A549 (cell line): ENCODE measurements around the gene ACAD10. TPM values are rescaled to one million over a fixed set of nuclear protein-coding genes. Genes with fewer than 3 reads are reported as not detected.

ENCODE experiments used
- ATAC-seq, 2 experiments: fragments of 200-7000 bp in 1 of 2; fragments of >200 bp in 1 of 2; cut with Nextera tagmentation in 1 of 2; cut with Tn5 transposase in 1 of 2; 3 replicates each; pipeline versions ENCODE4 v1.8.0 to v1.9.1; 2018 to 2020; ENCODE audit warnings: mild to moderate bottlenecking in 1 of 2, moderate library complexity in 1 of 2
- CTCF ChIA-PET: fragments of 300-600 bp; sonication (Branson Sonifier 250); formaldehyde crosslinking; extraction: SDS; loops from one replicate; lab custom pipeline; 2021; ENCODE audit warnings: antibody characterized with exemption, inconsistent platforms; lab: Yijun Ruan, JAX
- POLR2A ChIA-PET: fragments of 350-600 bp; formaldehyde crosslinking; extraction: SDS; loops from one replicate; lab custom pipeline; 2021; ENCODE audit warnings: antibody characterized with exemption, inconsistent platforms; lab: Yijun Ruan, JAX
- DNase-seq, 2 experiments: peaks; one replicate each; pipeline versions ENCODE4 v3.0.0 to v3.0.0-alpha.2; 2011 to 2016; ENCODE audit warnings: low read depth in 1 of 2, low spot score in 1 of 2
- FAIRE-seq: peaks from 2 replicates; lab custom pipeline; 2011; peaks lifted over from hg19 to GRCh38; lab: Jason Lieb, UNC
- H3K27ac ChIP-seq, 2 experiments: fragments of >200 bp; sonication (Bioruptor Twin); formaldehyde crosslinking; 3 replicates each; pipeline ENCODE4 v1.5.1; 2016 to 2017
- H3K4me1 ChIP-seq: fragments of >200 bp; sonication (Bioruptor Twin); formaldehyde crosslinking; 3 replicates; pipeline ENCODE4 v1.6.1; 2016
- H3K4me2 ChIP-seq: fragments of >200 bp; sonication (Bioruptor Twin); formaldehyde crosslinking; 3 replicates; pipeline ENCODE4 v1.6.1; 2016
- H3K4me3 ChIP-seq: fragments of >200 bp; sonication (Bioruptor Twin); formaldehyde crosslinking; 3 replicates; pipeline ENCODE4 v1.5.1; 2016
- H3K9me3 ChIP-seq: fragments of >200 bp; sonication (Bioruptor Twin); formaldehyde crosslinking; 3 replicates; pipeline ENCODE4 v1.6.1; 2016
- BCL3 ChIP-seq: fragments of >200 bp; sonication (Bioruptor Twin); formaldehyde crosslinking; IDR thresholded peaks from 3 replicates; pipeline ENCODE4 v1.6.1; 2016
- FOSL2 ChIP-seq, 2 experiments: fragments of 450-650 bp in 1 of 2; fragments of >200 bp in 1 of 2; sonication (Bioruptor Twin) in 1 of 2; formaldehyde crosslinking; IDR thresholded peaks; 2 replicates each; pipeline versions ENCODE4 v1.5.0 to v1.6.1; 2016 to 2020; ENCODE audit warnings: mild to moderate bottlenecking in 1 of 2, moderate library complexity in 1 of 2
- FOXS1 ChIP-seq: fragments of 250-450 bp; sonication (Bioruptor Pico); IDR thresholded peaks from 2 replicates; pipeline ENCODE4 v1.5.0; 2020; ENCODE audit warnings: mild to moderate bottlenecking, moderate library complexity
- HOXB13 ChIP-seq: fragments of 250-450 bp; sonication (Bioruptor Pico); IDR thresholded peaks from 2 replicates; pipeline ENCODE4 v1.5.0; 2020; ENCODE audit warnings: low read depth, mild to moderate bottlenecking, moderate library complexity
- HOXB5 ChIP-seq: fragments of 250-450 bp; sonication (Bioruptor Pico); IDR thresholded peaks from 2 replicates; pipeline ENCODE4 v1.5.0; 2020; ENCODE audit warnings: mild to moderate bottlenecking, moderate library complexity
- JUNB ChIP-seq: fragments of >200 bp; sonication (Bioruptor Twin); formaldehyde crosslinking; IDR thresholded peaks from 2 replicates; pipeline ENCODE4 v1.6.1; 2016
- NFE2L2 ChIP-seq: fragments of 150-350 bp; conservative IDR thresholded peaks from 2 replicates; pipeline ENCODE4 v1.6.1; 2014; ENCODE audit warnings: low read length
- REST ChIP-seq: fragments of 200-600 bp; sonication (generic); IDR thresholded peaks from 2 replicates; pipeline ENCODE4 v1.6.1; 2016; ENCODE audit warnings: antibody characterized with exemption, mild to moderate bottlenecking, moderate library complexity
- RFX5 ChIP-seq: fragments of 450-650 bp; IDR thresholded peaks from 2 replicates; pipeline ENCODE4 v1.7.1; 2014; ENCODE audit warnings: antibody characterized with exemption, mild to moderate bottlenecking, moderate library complexity
- SREBF2 ChIP-seq: fragments of 450-650 bp; IDR thresholded peaks from 2 replicates; pipeline ENCODE4 v1.6.1; 2014; ENCODE audit warnings: mild to moderate bottlenecking, moderate library complexity
- TP53 ChIP-seq: fragments of 250-450 bp; sonication (Bioruptor Pico); IDR thresholded peaks from 2 replicates; pipeline ENCODE4 v1.5.0; 2021; ENCODE audit warnings: mild to moderate bottlenecking, moderate library complexity
- ZC3H11A ChIP-seq: fragments of 450-650 bp; IDR thresholded peaks from 2 replicates; pipeline ENCODE4 v1.6.1; 2014; ENCODE audit warnings: antibody characterized with exemption, mild to moderate bottlenecking
- ZFP36 ChIP-seq: fragments of 450-650 bp; IDR thresholded peaks from 2 replicates; pipeline ENCODE4 v1.6.1; 2014; ENCODE audit warnings: borderline replicate concordance; ENCODE audit not compliant: partially characterized antibody
- ZSCAN20 ChIP-seq: fragments of 250-450 bp; sonication (Bioruptor Pico); IDR thresholded peaks from 2 replicates; pipeline ENCODE4 v1.8.0; 2022; ENCODE audit warnings: mild to moderate bottlenecking, moderate library complexity
- WGBS: methylation state at CpG from one replicate; pipeline ENCODE4 v1.1.6; 2017; ENCODE audit errors: missing lambda C conversion rate; 5-methylcytosine and 5-hydroxymethylcytosine counted together
- polyA plus RNA-seq, 4 experiments: library from polyadenylated mRNA; depleted of rRNA in 3 of 4; stranded (reverse); fragments of >200 nt; fragmentation: RNase III in 1 of 4; extraction: RNeasy Plus Mini Kit Qiagen cat#74134 plus additional on column Dnase treatment in 1 of 4; gene quantifications; 2 replicates in 3 of 4; 3 replicates in 1 of 4; pipeline ENCODE4 v1.2.3, GENCODE V29; 2011 to 2017
- TF ChIP-seq, protein P1 (sequence below): fragments of 450-650 bp; IDR thresholded peaks from 2 replicates; pipeline ENCODE4 v1.6.1; 2014; ENCODE audit warnings: antibody characterized with exemption

ACAD10 gene
- polyA plus RNA-seq, 2 of the 4 experiments (the other 2 are of a cell fraction), result 15.1 to 22.0 TPM

GRCh38 chr12:111756681-111757080 lies 70.8 kb downstream of the ACAD10 start:
- Histone ChIP-seq H3K9me3 (no peaks in the 10 kb centered on the region), H3K4me3 (no peak overlapping the region), H3K4me2 (no peak overlapping the region), H3K4me1 (no peaks in the 10 kb centered on the region), H3K27ac (no peak overlapping the region)
- FAIRE-seq, result no peak
- POLR2A ChIA-PET, result no interaction called here
- DNase-seq, result no peak
- ATAC-seq, result no peak
- WGBS, result 98% methylated on average over 7 of the region's 7 CpGs
- TF ChIP-seq HOXB5, result no peak
- no peak for TF ChIP-seq FOXS1 (CRISPR knock-in tag)
- TF ChIP-seq SREBF2, result no peak
- TF ChIP-seq REST, result no peak
- TF ChIP-seq, all 56 proteins: peak for 0
- CTCF ChIA-PET, result interaction anchor here (0.7 to 12.9 kb wide), 4 partner anchors 9 to 62 kb away, joined by 3 to 150 read pairs (median 3); no protein-coding TSS in a partner anchor

DNA sequence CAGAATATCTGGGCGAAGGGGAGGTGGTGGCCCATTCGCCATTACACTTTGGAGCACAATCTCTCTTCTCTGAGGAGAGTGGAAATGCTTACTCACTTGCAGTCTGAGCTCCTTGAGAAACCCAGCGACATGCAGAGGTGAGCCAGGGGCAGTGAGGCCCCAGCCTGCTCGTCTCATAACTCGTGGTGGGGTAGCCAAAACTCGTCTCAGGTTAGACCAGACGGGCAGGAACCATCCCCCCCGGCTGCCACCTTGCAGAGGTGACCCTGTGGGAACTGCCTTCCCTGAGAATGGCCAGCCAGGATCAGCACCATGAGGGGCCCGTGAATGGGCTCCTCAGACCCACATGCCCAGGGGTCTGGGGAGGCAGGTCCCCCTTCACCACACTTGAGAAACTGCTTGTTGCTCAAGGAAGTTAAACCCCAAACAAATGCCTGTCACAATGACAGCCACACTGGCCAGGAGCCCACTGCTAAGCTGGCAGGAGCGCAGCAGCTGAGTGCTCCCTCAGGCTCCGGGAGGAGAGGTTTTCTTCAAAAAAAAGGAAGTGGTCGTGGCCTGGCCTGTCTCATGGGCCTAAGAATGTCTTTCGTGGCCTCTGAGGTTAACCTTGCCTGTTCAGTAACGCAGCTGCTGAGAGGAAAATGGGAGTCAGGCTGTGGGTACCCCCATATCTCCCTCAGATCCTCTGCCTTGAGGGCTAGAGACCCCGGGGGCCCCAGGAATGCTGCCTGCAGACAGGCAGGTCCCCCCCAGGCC lies 71.7 kb downstream of the ACAD10 start:
- Histone ChIP-seq H3K4me2 (no peak overlapping the region), H3K9me3 (no peaks in the 10 kb centered on the region), H3K4me1 (no peaks in the 10 kb centered on the region), H3K27ac (no peak overlapping the region), H3K4me3 (no peak overlapping the region)
- no peak for ATAC-seq
- no peak for DNase-seq
- no peak for FAIRE-seq
- CTCF ChIA-PET, result interaction anchor here (1.0 to 12.9 kb wide), 3 partner anchors 16 to 63 kb away, joined by 3 to 150 read pairs (median 3); no protein-coding TSS in a partner anchor
- POLR2A ChIA-PET, result no interaction called here
- TF ChIP-seq ZFP36 (no peak), BCL3 (no peak), RFX5 (no peak), HOXB13 (no peak), NFE2L2 (no peak), JUNB (no peak), ZC3H11A (no peak)
- TF ChIP-seq, protein P1, sequence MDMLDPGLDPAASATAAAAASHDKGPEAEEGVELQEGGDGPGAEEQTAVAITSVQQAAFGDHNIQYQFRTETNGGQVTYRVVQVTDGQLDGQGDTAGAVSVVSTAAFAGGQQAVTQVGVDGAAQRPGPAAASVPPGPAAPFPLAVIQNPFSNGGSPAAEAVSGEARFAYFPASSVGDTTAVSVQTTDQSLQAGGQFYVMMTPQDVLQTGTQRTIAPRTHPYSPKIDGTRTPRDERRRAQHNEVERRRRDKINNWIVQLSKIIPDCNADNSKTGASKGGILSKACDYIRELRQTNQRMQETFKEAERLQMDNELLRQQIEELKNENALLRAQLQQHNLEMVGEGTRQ, result no peak
- 93% methylated on average over 15 of the region's 15 CpGs for WGBS

DNA sequence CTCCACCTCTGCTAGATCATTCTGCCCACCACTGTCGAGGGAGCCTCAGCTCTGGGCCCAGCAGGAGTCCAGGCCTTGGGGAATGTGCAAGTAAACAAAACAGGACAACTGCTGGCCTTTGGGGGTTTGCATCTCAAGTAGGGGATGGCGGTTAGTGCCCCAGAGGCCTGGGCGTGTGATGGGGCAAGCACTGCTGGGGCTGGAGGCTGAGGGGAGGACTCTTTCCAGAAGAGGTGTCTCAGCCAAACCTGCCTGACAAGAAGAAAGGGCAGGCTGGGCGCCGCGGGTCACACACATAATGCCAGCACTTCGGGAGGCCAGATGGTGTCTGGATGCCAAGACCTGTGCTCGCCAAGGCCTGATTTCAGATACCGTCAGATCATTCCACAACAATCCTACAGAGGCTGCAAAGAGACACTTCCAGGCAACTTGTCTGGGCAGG lies 72.3 kb downstream of the ACAD10 start:
- TF ChIP-seq ZSCAN20 (CRISPR knock-in tag), result no peak
- no peak for TF ChIP-seq HOXB13
- no peak for TF ChIP-seq TP53 (CRISPR knock-in tag)
- no peak for TF ChIP-seq FOSL2 (IDR thresholded peaks at IDR 0.05)
- TF ChIP-seq FOSL2 (CRISPR knock-in tag; IDR thresholded peaks at IDR 0.05), result no peak
- no peak for FAIRE-seq

More for the DNA sequence above, 72.3 kb downstream of the ACAD10 start:
- ChIA-PET POLR2A (interaction anchor here (0.6 kb wide), 1 partner anchor 20 kb away, joined by 8 read pairs; no protein-coding TSS in a partner anchor), CTCF (interaction anchor here (1.3 to 12.9 kb wide), 3 partner anchors 16 to 63 kb away, joined by 3 to 150 read pairs (median 3); no protein-coding TSS in a partner anchor)
- Histone ChIP-seq H3K4me3 (no peak overlapping the region), H3K9me3 (no peaks in the 10 kb centered on the region), H3K4me1 (no peaks in the 10 kb centered on the region), H3K27ac (no peak overlapping the region), H3K4me2 (no peak overlapping the region)
- 86% methylated on average over 9 of the region's 9 CpGs for WGBS
- no peak for ATAC-seq
- DNase-seq, result no peak
